RWPE2 (cell line): ENCODE results near the gene KCNMB2.

ENCODE experiments used
- ATAC-seq: fragments of 200-7000 bp; cut with Tn5 transposase; 3 replicates; pipeline ENCODE4 v1.9.1; 2021; ENCODE audit warnings: low read depth
- DNase-seq: peaks from one replicate; pipeline ENCODE4 v3.0.0-alpha.2; 2020; ENCODE audit warnings: low spot score
- H3K27ac ChIP-seq: fragments of 450-650 bp; 2 replicates; pipeline ENCODE4 v1.5.1; 2017; ENCODE audit warnings: mild to moderate bottlenecking; ENCODE audit not compliant: poor library complexity, severe bottlenecking
- H3K27me3 ChIP-seq: fragments of 250-450 bp; sonication (Bioruptor Pico); 2 replicates; pipeline ENCODE4 v1.5.1; 2021; ENCODE audit warnings: mild to moderate bottlenecking, moderate library complexity; ENCODE audit not compliant: insufficient read depth, poor library complexity, severe bottlenecking
- H3K36me3 ChIP-seq: fragments of 250-450 bp; sonication (Bioruptor Pico); 2 replicates; pipeline ENCODE4 v1.5.1; 2020; ENCODE audit warnings: low read depth, mild to moderate bottlenecking, moderate library complexity
- H3K4me1 ChIP-seq: fragments of 250-450 bp; sonication (Bioruptor Pico); 2 replicates; pipeline ENCODE4 v1.5.1; 2021; ENCODE audit warnings: mild to moderate bottlenecking, moderate library complexity; ENCODE audit not compliant: insufficient read depth, poor library complexity, severe bottlenecking
- H3K4me3 ChIP-seq: fragments of 250-450 bp; sonication (Bioruptor Pico); 2 replicates; pipeline ENCODE4 v1.5.1; 2021; ENCODE audit warnings: mild to moderate bottlenecking, moderate library complexity; ENCODE audit not compliant: severe bottlenecking
- H3K9me3 ChIP-seq: fragments of 250-450 bp; sonication (Bioruptor Pico); 2 replicates; pipeline ENCODE4 v1.5.1; 2021; ENCODE audit warnings: mild to moderate bottlenecking, moderate library complexity; ENCODE audit not compliant: severe bottlenecking
- TF ChIP-seq, protein P1 (sequence below): fragments of 450-650 bp; IDR thresholded peaks from one replicate; pipeline ENCODE4 v1.5.1; 2017; ENCODE audit warnings: mild to moderate bottlenecking, moderate library complexity; ENCODE audit not compliant: poor library complexity, severe bottlenecking

KCNMB2 gene

DNA sequence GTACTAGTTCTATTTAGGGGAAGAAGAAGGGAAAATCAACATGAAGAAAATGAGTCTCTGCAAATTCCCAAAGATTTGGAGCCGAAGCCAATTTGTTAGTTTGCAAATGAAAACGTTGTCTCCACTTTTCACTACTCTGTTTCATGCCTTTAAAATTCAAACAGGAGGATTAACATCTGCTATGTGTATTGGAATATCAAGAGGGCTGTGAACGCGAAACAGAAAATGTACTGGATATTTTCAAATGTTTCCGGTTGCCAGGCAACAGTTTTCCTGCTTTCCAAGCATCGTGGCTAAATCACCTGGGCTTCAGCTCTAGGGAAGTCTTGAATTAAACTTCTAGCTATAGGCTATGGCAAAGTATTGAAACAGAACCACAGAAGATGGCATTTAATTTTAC lies 172.8 kb downstream of the KCNMB2 start:
- TF ChIP-seq, protein P1, sequence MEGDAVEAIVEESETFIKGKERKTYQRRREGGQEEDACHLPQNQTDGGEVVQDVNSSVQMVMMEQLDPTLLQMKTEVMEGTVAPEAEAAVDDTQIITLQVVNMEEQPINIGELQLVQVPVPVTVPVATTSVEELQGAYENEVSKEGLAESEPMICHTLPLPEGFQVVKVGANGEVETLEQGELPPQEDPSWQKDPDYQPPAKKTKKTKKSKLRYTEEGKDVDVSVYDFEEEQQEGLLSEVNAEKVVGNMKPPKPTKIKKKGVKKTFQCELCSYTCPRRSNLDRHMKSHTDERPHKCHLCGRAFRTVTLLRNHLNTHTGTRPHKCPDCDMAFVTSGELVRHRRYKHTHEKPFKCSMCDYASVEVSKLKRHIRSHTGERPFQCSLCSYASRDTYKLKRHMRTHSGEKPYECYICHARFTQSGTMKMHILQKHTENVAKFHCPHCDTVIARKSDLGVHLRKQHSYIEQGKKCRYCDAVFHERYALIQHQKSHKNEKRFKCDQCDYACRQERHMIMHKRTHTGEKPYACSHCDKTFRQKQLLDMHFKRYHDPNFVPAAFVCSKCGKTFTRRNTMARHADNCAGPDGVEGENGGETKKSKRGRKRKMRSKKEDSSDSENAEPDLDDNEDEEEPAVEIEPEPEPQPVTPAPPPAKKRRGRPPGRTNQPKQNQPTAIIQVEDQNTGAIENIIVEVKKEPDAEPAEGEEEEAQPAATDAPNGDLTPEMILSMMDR = no peak
- no peak for ATAC-seq
- no peaks in the 10 kb centered on the region for H3K27me3 ChIP-seq
- no peak overlapping the region for H3K27ac ChIP-seq
- H3K9me3 ChIP-seq = no peaks in the 10 kb centered on the region
- H3K36me3 ChIP-seq = no peaks in the 10 kb centered on the region
- DNase-seq = no peak
- no peak overlapping the region for H3K4me3 ChIP-seq
- peaks cover 28% of the 10 kb centered on the region for H3K4me1 ChIP-seq

DNA sequence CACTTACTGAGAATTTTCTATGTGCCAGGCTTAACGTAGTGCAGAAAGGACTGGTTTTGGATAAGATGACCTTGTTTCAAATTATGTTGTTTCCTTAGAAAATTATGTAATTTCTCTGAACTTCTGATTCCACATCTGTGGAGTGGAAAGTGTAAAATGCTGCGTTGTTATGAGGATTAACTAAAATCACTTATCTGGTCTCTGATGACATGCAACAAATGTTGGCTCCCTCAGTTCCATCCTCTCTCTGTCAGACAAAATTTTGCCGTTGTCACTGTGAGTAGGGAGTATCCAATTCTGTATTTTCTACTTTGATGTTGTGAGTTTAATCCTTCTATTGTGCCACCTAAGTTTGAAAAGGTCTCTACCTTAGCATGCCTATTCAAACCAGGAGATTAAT lies 175.5 kb downstream of the KCNMB2 start:
- Histone ChIP-seq H3K9me3 (no peaks in the 10 kb centered on the region), H3K4me3 (no peak overlapping the region), H3K4me1 (peaks cover 2% of the 10 kb centered on the region), H3K27ac (no peak overlapping the region), H3K36me3 (no peaks in the 10 kb centered on the region), H3K27me3 (no peaks in the 10 kb centered on the region)
- TF ChIP-seq, protein P1 = no peak
- no peak for ATAC-seq
- no peak for DNase-seq

DNA sequence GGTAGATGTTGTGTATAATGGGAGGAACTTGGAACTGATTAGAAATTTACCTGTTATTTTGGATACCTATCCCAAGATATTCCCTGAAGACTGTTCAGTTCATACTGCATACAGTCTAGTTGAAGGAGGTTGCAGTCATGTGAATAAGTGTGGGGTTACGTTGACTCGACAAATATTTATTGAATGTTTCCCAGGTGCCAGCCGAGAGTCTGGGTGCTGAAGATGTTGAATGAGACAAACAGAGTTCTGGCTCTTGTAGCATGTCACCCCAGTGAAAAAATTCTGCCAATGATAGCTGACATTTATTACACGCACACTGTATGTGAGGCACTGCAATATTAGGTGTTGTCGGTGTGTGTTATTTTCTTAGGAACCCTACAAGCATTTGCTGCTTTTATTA lies 176.0 kb downstream of the KCNMB2 start:
- DNase-seq (no peak), ATAC-seq (no peak)
- H3K4me1 ChIP-seq = no peaks in the 10 kb centered on the region
- no peaks in the 10 kb centered on the region for H3K9me3 ChIP-seq
- TF ChIP-seq, protein P1 = no peak
- H3K27ac ChIP-seq = no peak overlapping the region
- H3K36me3 ChIP-seq = no peaks in the 10 kb centered on the region
- no peaks in the 10 kb centered on the region for H3K27me3 ChIP-seq
- H3K4me3 ChIP-seq = no peak overlapping the region

DNA sequence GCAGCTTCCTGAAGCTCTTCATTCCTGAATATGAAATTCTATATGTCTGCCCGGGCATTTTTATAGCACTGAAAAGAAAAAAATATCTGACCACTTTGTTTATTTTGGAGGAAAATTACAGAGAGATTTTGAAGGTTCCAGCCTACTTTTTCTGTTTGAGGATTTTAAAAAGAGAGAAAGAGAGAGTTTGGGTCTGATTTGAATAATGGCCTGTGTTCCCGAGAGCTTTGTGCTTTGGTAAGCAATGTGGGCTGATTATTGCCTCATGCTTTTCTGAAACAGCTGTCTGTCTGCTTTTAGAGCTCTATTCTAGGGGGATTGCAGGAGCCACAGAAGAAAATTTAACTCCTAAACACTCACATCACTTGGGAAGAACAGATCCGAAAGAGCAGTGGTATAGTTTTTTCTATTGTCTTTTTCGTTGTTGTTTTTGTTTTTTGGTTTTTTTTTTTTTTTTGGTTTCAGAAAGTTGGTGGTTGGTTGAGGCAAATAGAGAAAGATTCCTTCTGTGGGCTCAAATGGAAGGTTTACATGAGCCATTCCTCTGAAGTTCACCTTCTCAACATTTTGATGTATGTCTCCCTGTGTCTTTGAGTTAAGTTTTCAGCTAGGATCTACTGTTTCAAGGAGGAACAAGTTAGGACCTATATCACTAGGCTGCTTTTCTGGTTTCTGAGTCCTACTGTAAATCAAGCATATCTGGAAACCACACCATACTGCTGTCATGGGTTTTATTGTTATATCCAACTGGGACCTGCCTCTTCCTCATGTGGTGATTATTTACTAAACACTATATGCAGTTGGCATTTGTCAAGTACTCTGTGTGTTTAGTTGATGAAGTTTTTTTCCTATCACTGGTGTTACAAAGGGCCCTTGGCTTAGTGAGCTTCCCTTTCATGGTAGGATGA lies 178.9 kb downstream of the KCNMB2 start:
- Histone ChIP-seq H3K4me1 (peaks cover 3% of the 10 kb centered on the region), H3K27ac (no peak overlapping the region), H3K4me3 (no peak overlapping the region), H3K9me3 (no peaks in the 10 kb centered on the region), H3K36me3 (no peaks in the 10 kb centered on the region), H3K27me3 (no peaks in the 10 kb centered on the region)
- no peak for ATAC-seq
- TF ChIP-seq, protein P1 = no peak
- no peak for DNase-seq
